ENCODE measurements around the gene TCEA2.
A peak's percentile ranks its signal among the peaks of the same experiment; 100 is the strongest.

TCEA2 gene

GRCh38 chr20:64064145-64064698, 1.2 kb downstream of the TCEA2 start:
- DNase-seq (no peak), ATAC-seq (no peak)
- H3K27me3 Mint-ChIP-seq: no peaks in the 10 kb centered on the region
- peaks cover 39% of the 10 kb centered on the region for H3K4me1 Mint-ChIP-seq
- H3K36me3 Mint-ChIP-seq (ENCODE audit: low read depth): no peaks in the 10 kb centered on the region
- H3K4me3 Mint-ChIP-seq: peak overlapping the region; percentile 87
- no peaks in the 10 kb centered on the region for H3K9me3 Mint-ChIP-seq
- peak overlapping the region; percentile 82 for H3K27ac Mint-ChIP-seq

GRCh38 chr20:64065062-64065973, 2.3 kb downstream of the TCEA2 start:
- Mint-ChIP-seq H3K27ac (peak overlapping the region; percentile 67), H3K27me3 (no peaks in the 10 kb centered on the region), H3K4me1 (peaks cover 39% of the 10 kb centered on the region), H3K4me3 (peak overlapping the region; percentile 29), H3K9me3 (no peaks in the 10 kb centered on the region), H3K36me3 (ENCODE audit: low read depth) (no peaks in the 10 kb centered on the region)
- DNase-seq (no peak), ATAC-seq (no peak)

GRCh38 chr20:64065974-64066343, 3.0 kb downstream of the TCEA2 start:
- H3K4me1 Mint-ChIP-seq: peaks cover 39% of the 10 kb centered on the region
- H3K9me3 Mint-ChIP-seq: no peaks in the 10 kb centered on the region
- H3K4me3 Mint-ChIP-seq: peak overlapping the region; percentile 29
- peak overlapping the region; percentile 67 for H3K27ac Mint-ChIP-seq
- ATAC-seq: peak; percentile 68
- no peaks in the 10 kb centered on the region for H3K36me3 Mint-ChIP-seq (ENCODE audit: low read depth)
- DNase-seq: peak; percentile 72
- no peaks in the 10 kb centered on the region for H3K27me3 Mint-ChIP-seq

- no peak overlapping the region for H3K27ac Mint-ChIP-seq
- no peaks in the 10 kb centered on the region for H3K9me3 Mint-ChIP-seq
- DNase-seq (no peak), ATAC-seq (no peak)
- no peak overlapping the region for H3K4me3 Mint-ChIP-seq
- H3K27me3 Mint-ChIP-seq: no peaks in the 10 kb centered on the region
- no peaks in the 10 kb centered on the region for H3K36me3 Mint-ChIP-seq (ENCODE audit: low read depth)
- H3K4me1 Mint-ChIP-seq: peaks cover 39% of the 10 kb centered on the region
Measured at GRCh38 chr20:64067005-64067632, 4.1 kb downstream of the TCEA2 start.

GRCh38 chr20:64067733-64068307, 4.8 kb downstream of the TCEA2 start:
- H3K36me3 Mint-ChIP-seq (ENCODE audit: low read depth): no peaks in the 10 kb centered on the region
- ATAC-seq: no peak
- peaks cover 42% of the 10 kb centered on the region for H3K4me1 Mint-ChIP-seq
- H3K9me3 Mint-ChIP-seq: no peaks in the 10 kb centered on the region
- DNase-seq: no peak
- H3K27me3 Mint-ChIP-seq: no peaks in the 10 kb centered on the region
- no peak overlapping the region for H3K4me3 Mint-ChIP-seq
- no peak overlapping the region for H3K27ac Mint-ChIP-seq

- no peaks in the 10 kb centered on the region for H3K9me3 Mint-ChIP-seq
- H3K36me3 Mint-ChIP-seq (ENCODE audit: low read depth): peaks cover 4% of the 10 kb centered on the region
- H3K4me1 Mint-ChIP-seq: peaks cover 42% of the 10 kb centered on the region
- ATAC-seq (no peak), DNase-seq (no peak)
- no peaks in the 10 kb centered on the region for H3K27me3 Mint-ChIP-seq
- no peak overlapping the region for H3K27ac Mint-ChIP-seq
- no peak overlapping the region for H3K4me3 Mint-ChIP-seq
Measured at GRCh38 chr20:64068386-64069208, 5.6 kb downstream of the TCEA2 start.

GRCh38 chr20:64069209-64069613, 6.2 kb downstream of the TCEA2 start:
- no peak for ATAC-seq
- H3K4me1 Mint-ChIP-seq: peaks cover 36% of the 10 kb centered on the region
- H3K36me3 Mint-ChIP-seq (ENCODE audit: low read depth): peaks cover 4% of the 10 kb centered on the region
- no peak overlapping the region for H3K4me3 Mint-ChIP-seq
- no peak overlapping the region for H3K27ac Mint-ChIP-seq
- no peak for DNase-seq
- no peaks in the 10 kb centered on the region for H3K9me3 Mint-ChIP-seq
- no peaks in the 10 kb centered on the region for H3K27me3 Mint-ChIP-seq

GRCh38 chr20:64069614-64070243, 6.7 kb downstream of the TCEA2 start:
- DNase-seq (peak; percentile 55), ATAC-seq (no peak)
- H3K36me3 Mint-ChIP-seq (ENCODE audit: low read depth): peaks cover 4% of the 10 kb centered on the region
- no peaks in the 10 kb centered on the region for H3K27me3 Mint-ChIP-seq
- no peak overlapping the region for H3K27ac Mint-ChIP-seq
- H3K9me3 Mint-ChIP-seq: no peaks in the 10 kb centered on the region
- H3K4me1 Mint-ChIP-seq: peaks cover 30% of the 10 kb centered on the region
- no peak overlapping the region for H3K4me3 Mint-ChIP-seq

- peaks cover 26% of the 10 kb centered on the region for H3K4me1 Mint-ChIP-seq
- DNase-seq (no peak), ATAC-seq (no peak)
- no peak overlapping the region for H3K27ac Mint-ChIP-seq
- peaks cover 4% of the 10 kb centered on the region for H3K36me3 Mint-ChIP-seq (ENCODE audit: low read depth)
- H3K4me3 Mint-ChIP-seq: no peak overlapping the region
- no peaks in the 10 kb centered on the region for H3K27me3 Mint-ChIP-seq
- H3K9me3 Mint-ChIP-seq: no peaks in the 10 kb centered on the region
Measured at GRCh38 chr20:64070244-64070993, 7.4 kb downstream of the TCEA2 start.

- no peak overlapping the region for H3K27ac Mint-ChIP-seq
- H3K4me1 Mint-ChIP-seq: peaks cover 14% of the 10 kb centered on the region
- H3K9me3 Mint-ChIP-seq: no peaks in the 10 kb centered on the region
- no peak for ATAC-seq
- no peaks in the 10 kb centered on the region for H3K27me3 Mint-ChIP-seq
- peaks cover 4% of the 10 kb centered on the region for H3K36me3 Mint-ChIP-seq (ENCODE audit: low read depth)
- DNase-seq: no peak
- no peak overlapping the region for H3K4me3 Mint-ChIP-seq
Measured at GRCh38 chr20:64071341-64072332, 8.6 kb downstream of the TCEA2 start.

GRCh38 chr20:64072498-64073063, 9.6 kb downstream of the TCEA2 start:
- H3K9me3 Mint-ChIP-seq: no peaks in the 10 kb centered on the region
- DNase-seq: no peak
- peaks cover 4% of the 10 kb centered on the region for H3K36me3 Mint-ChIP-seq (ENCODE audit: low read depth)
- H3K27ac Mint-ChIP-seq: no peak overlapping the region
- H3K4me1 Mint-ChIP-seq: peaks cover 13% of the 10 kb centered on the region
- H3K4me3 Mint-ChIP-seq: no peak overlapping the region
- ATAC-seq: no peak
- no peaks in the 10 kb centered on the region for H3K27me3 Mint-ChIP-seq

GRCh38 chr20:64073476-64074183, 10.6 kb downstream of the TCEA2 start:
- Mint-ChIP-seq H3K36me3 (ENCODE audit: low read depth) (peaks cover 4% of the 10 kb centered on the region), H3K9me3 (no peaks in the 10 kb centered on the region), H3K27me3 (no peaks in the 10 kb centered on the region), H3K27ac (no peak overlapping the region), H3K4me3 (no peak overlapping the region), H3K4me1 (peaks cover 15% of the 10 kb centered on the region)
- no peak for ATAC-seq
- DNase-seq: no peak

All from activated naive CD8-positive, alpha-beta T cell treated with anti-CD3 and anti-CD28 coated beads, Interleukin-2, amount 50 U/mL, for 24 hours (primary cell).